Activated CD4-positive, alpha-beta memory T cell treated with anti-CD3 and anti-CD28 coated beads for 36 hours (primary cell): Measurements from ENCODE around the gene NSD1. TPM values are rescaled to one million over a fixed set of nuclear protein-coding genes. Genes with fewer than 3 reads are reported as not detected.
"Not testable (repeated sequence)": the region's sequence is repeated elsewhere in the genome, so short reads cannot be mapped to it uniquely, and the experiment has no call there.

Experiments
- CTCF ChIA-PET: fragments of 350-600 bp; sonication (Branson Sonifier 250); formaldehyde crosslinking; loops from one replicate; lab custom pipeline; 2021; ENCODE audit warnings: antibody characterized with exemption, inconsistent platforms; lab: Charles Lee
- POLR2A ChIA-PET: fragments of 350-600 bp; sonication (Branson Sonifier 250); formaldehyde crosslinking; loops from one replicate; lab custom pipeline; 2021; ENCODE audit warnings: antibody characterized with exemption; lab: Charles Lee
- DNase-seq: peaks from one replicate; pipeline ENCODE4 v3.0.0-alpha.2; 2020
- H3K27ac Mint-ChIP-seq: one replicate; pipeline ENCODE4 v1.8.0; 2021; ENCODE audit warnings: mixed read lengths
- H3K27me3 Mint-ChIP-seq: one replicate; pipeline ENCODE4 v1.8.0; 2021; ENCODE audit warnings: mixed read lengths
- H3K36me3 Mint-ChIP-seq: one replicate; pipeline ENCODE4 v1.8.0; 2021; ENCODE audit warnings: mixed read lengths
- H3K4me1 Mint-ChIP-seq: one replicate; pipeline ENCODE4 v1.8.0; 2021; ENCODE audit warnings: low read depth, mixed read lengths
- H3K4me3 Mint-ChIP-seq: one replicate; pipeline ENCODE4 v1.8.0; 2021; ENCODE audit warnings: mild to moderate bottlenecking, mixed read lengths
- H3K9me3 Mint-ChIP-seq: one replicate; pipeline ENCODE4 v1.8.0; 2021; ENCODE audit warnings: mixed read lengths
- intact Hi-C: fragments of 100-400 bp; cut with micrococcal nuclease; formaldehyde crosslinking; loops from one replicate; pipeline ENCODE4 v1.15.1; 2023
- total RNA-seq, 2 experiments: library from RNA; stranded (reverse); gene quantifications; one replicate each; pipeline ENCODE4 v1.2.3, GENCODE V29; 2021

The NSD1 gene
- total RNA-seq, 2 experiments from 2014 or later: 54.6 to 55.5 TPM

DNA sequence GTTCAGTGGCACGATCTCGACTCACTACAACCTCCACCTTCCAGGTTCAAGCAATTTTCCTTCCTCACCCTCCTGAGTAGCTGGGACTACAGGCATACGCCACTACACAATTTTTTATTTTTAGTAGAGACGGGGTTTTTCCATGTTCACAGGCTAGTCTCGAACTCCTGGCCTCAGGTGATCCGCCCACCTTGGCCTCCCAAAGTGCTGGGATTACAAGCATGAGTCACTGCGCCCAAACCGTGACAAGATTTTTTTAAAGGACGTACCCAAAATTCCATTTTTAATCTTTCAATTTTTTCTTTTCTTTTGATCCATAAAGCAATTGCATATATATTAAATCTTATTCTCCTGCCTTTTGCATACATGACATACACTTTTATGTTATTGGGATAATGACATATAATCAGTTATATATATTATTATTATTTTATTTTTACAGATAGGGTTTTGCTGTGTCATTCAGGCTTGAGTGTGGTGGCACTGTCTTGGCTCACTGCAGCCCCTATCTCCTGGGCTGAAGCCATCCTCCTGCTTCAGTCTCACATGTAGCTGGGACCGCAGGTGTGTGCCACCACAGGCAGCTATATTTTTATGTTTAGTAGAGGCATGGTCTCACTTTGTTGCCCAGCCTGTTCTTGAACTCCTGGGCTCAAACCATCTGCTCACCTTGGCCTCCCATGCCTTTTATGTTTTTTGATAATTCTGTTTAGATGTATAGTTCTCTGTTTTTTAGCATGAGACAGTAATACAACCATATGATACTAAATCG, 98.1 kb downstream of the NSD1 start:
- Mint-ChIP-seq H3K4me1 (peaks cover 9% of the 10 kb centered on the region), H3K4me3 (no peak overlapping the region), H3K9me3 (no peaks in the 10 kb centered on the region), H3K27me3 (no peaks in the 10 kb centered on the region), H3K36me3 (peaks cover 6% of the 10 kb centered on the region), H3K27ac (no peak overlapping the region)
- intact Hi-C loops: no loop called here
- POLR2A ChIA-PET: interaction anchor here (0.6 kb wide), 1 partner anchor 123 kb away, joined by 4 read pairs; no protein-coding TSS in a partner anchor
- CTCF ChIA-PET: no interaction called here
- no peak for DNase-seq

DNA sequence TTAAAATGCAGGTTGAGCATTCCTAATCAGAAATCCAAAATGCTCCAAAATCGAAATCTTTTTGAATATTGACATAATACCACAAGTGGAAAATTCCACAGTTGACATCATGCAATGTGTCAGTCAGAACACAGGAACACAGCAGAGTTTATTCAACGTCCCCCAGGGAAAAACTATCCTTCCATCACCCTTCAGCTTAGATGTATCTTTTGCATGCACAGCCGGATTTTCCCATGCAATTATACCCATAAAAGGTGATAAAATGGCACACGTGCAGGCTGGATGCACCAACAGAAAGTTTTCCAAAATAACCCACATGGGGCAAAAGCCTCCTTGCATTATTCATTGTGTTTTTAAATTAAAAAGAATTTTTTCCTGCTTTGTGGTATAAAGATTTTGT, 98.8 kb downstream of the NSD1 start:
- no peak overlapping the region for H3K4me3 Mint-ChIP-seq
- POLR2A ChIA-PET: no interaction called here
- peaks cover 9% of the 10 kb centered on the region for H3K4me1 Mint-ChIP-seq
- no peak for DNase-seq
- no peaks in the 10 kb centered on the region for H3K9me3 Mint-ChIP-seq
- H3K27ac Mint-ChIP-seq: no peak overlapping the region
- H3K27me3 Mint-ChIP-seq: no peaks in the 10 kb centered on the region
- CTCF ChIA-PET: interaction anchor here (1.7 kb wide), 1 partner anchor 118 kb away, joined by 8 read pairs; no protein-coding TSS in a partner anchor
- intact Hi-C loops: no loop called here
- peaks cover 6% of the 10 kb centered on the region for H3K36me3 Mint-ChIP-seq

DNA sequence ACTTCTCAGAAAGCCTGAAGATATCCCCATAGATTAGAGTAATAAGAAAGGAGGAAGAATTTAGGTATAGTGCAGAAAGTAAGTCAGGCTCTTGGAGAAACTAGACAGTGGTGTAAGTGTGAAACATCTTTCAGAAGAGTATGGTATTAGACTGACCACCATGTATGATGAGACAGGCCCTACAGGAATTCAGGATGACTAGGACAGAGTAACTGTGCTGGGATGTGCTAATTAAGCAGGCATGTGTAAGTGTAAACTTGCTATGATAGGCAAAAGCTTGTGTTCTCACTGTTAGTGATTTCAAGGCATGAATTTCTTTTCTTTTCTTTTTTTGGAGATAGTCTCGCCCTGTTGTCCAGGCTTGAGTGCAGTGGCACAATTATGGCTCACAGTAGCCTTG, 99.2 kb downstream of the NSD1 start:
- intact Hi-C loops: no loop called here
- Mint-ChIP-seq H3K4me3 (no peak overlapping the region), H3K4me1 (peaks cover 9% of the 10 kb centered on the region), H3K36me3 (peaks cover 8% of the 10 kb centered on the region), H3K27ac (no peak overlapping the region), H3K9me3 (no peaks in the 10 kb centered on the region), H3K27me3 (no peaks in the 10 kb centered on the region)
- ChIA-PET POLR2A (no interaction called here), CTCF (interaction anchor here (1.7 kb wide), 1 partner anchor 119 kb away, joined by 8 read pairs; no protein-coding TSS in a partner anchor)
- DNase-seq: no peak

DNA sequence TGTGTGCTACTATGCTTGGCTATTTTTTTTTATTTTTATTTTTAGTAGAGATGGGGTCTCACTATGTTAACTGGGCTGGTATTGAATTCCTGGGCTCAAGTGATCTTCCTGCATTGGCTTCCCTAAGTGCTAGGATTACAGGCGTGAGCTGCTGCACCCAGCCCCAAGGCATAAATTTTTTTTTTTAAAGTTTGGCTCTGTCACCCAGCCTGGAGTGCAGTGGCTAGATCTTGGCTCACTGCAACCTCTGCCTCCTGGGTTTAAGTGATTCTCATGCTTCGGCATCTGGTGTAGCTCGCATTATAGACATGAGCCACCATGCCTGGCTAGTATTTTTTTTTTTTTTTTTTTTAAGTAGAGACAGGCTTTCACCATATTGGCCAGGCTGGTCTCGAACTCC, 99.6 kb downstream of the NSD1 start:
- no peaks in the 10 kb centered on the region for H3K9me3 Mint-ChIP-seq
- CTCF ChIA-PET: interaction anchor here (1.2 to 1.7 kb wide), 2 partner anchors 119 to 121 kb away, joined by 3 to 8 read pairs; no protein-coding TSS in a partner anchor
- H3K36me3 Mint-ChIP-seq: peaks cover 12% of the 10 kb centered on the region
- intact Hi-C loops: no loop called here
- H3K4me3 Mint-ChIP-seq: no peak overlapping the region
- H3K4me1 Mint-ChIP-seq: peaks cover 9% of the 10 kb centered on the region
- POLR2A ChIA-PET: no interaction called here
- H3K27ac Mint-ChIP-seq: no peak overlapping the region
- no peaks in the 10 kb centered on the region for H3K27me3 Mint-ChIP-seq
- no peak for DNase-seq

DNA sequence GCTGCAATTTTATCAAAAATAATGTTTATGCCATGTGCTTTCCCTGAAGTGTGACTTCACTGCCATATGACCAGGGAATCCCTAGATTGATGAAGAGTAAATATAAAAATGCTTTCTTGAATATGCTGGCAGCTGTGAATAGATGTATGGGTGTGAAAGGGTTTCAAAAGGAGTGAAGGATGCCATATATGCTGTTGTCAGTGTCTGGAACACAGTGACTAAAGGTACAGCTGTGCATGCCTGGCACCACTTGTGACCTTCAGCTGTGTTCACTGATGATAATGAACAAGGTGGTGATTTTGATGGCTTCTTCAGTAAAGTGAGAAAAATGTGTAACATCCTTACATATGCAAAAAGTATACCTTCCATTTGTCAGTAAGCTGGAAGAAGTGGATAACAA, 100.2 kb downstream of the NSD1 start:
- intact Hi-C loops: no loop called here
- no peak for DNase-seq
- H3K36me3 Mint-ChIP-seq: peaks cover 18% of the 10 kb centered on the region
- no peaks in the 10 kb centered on the region for H3K27me3 Mint-ChIP-seq
- H3K9me3 Mint-ChIP-seq: no peaks in the 10 kb centered on the region
- no peak overlapping the region for H3K27ac Mint-ChIP-seq
- H3K4me3 Mint-ChIP-seq: no peak overlapping the region
- ChIA-PET POLR2A (no interaction called here), CTCF (interaction anchor here (1.2 to 1.7 kb wide), 3 partner anchors 19 to 122 kb away, joined by 3 to 8 read pairs (median 3); no protein-coding TSS in a partner anchor)
- H3K4me1 Mint-ChIP-seq: peaks cover 9% of the 10 kb centered on the region

DNA sequence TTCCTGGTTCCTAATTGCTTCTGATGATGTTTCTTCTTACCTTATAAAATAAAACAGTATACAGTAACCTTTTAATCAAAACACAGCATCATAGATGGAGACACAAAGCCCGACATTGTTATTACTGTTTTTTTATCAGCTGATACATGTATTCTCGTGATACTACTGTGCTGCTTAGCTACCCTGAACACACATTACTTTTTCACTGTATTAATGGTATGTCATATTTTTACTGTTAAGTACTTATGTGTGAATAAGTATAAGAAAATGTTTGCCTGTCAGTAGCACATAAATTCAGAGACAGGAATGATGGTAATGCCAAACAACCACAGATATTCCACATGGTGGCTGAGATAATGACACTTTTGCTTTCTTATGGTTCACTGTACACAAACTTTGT, 101.3 kb downstream of the NSD1 start:
- Mint-ChIP-seq H3K36me3 (peaks cover 21% of the 10 kb centered on the region), H3K27ac (no peak overlapping the region), H3K4me1 (peaks cover 6% of the 10 kb centered on the region), H3K4me3 (no peak overlapping the region), H3K9me3 (no peaks in the 10 kb centered on the region), H3K27me3 (no peaks in the 10 kb centered on the region)
- intact Hi-C loops: no loop called here
- ChIA-PET CTCF (interaction anchor here (0.7 to 1.2 kb wide), 2 partner anchors 18 to 122 kb away, joined by 3 read pairs; no protein-coding TSS in a partner anchor), POLR2A (no interaction called here)
- no peak for DNase-seq

DNA sequence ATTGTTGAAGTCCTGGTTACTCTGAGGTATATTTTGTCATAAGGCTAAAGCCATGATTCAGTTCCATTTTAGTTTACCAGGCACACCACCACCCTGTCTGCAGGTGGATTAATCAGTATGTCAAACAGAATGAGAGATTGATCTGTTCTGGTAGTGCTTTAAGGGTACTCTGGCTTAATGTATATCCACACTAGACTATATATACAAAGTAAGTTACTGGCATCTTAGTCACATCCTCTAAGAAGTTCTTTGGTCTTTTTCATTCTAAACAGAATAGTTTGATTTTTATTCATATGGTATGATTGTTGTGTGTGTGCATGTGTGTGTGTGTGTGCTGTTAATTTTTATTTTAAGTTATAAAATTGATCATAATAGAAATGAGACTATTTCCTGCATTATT, 108.2 kb downstream of the NSD1 start:
- peak overlapping the region; percentile 18 for H3K27ac Mint-ChIP-seq
- no peaks in the 10 kb centered on the region for H3K4me1 Mint-ChIP-seq
- H3K9me3 Mint-ChIP-seq: no peaks in the 10 kb centered on the region
- H3K4me3 Mint-ChIP-seq: no peak overlapping the region
- H3K36me3 Mint-ChIP-seq: peaks cover 33% of the 10 kb centered on the region
- CTCF ChIA-PET: interaction anchor here (1.5 kb wide), 1 partner anchor 128 kb away, joined by 5 read pairs; no protein-coding TSS in a partner anchor
- intact Hi-C loops: no loop called here
- POLR2A ChIA-PET: no interaction called here
- no peak for DNase-seq
- H3K27me3 Mint-ChIP-seq: no peaks in the 10 kb centered on the region

DNA sequence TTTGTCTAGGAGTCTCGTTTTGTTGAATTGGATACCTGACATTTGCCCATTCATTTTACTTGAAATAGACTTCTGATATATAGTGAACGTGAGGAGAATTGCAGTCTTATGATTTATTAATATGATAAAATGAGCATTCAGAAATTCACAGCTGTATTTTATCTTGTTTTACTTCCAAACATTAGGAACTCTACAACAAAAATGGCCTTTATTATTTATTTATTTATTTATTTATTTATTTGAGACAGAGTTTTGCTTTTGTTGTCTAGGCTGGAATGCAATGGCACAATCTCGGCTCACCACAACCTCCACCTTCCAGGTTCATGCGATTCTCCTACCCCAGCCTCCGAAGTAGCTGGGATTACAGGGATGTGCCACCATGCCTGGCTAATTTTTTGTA, 108.7 kb downstream of the NSD1 start:
- no peak overlapping the region for H3K4me3 Mint-ChIP-seq
- H3K4me1 Mint-ChIP-seq: no peaks in the 10 kb centered on the region
- H3K27ac Mint-ChIP-seq: no peak overlapping the region
- intact Hi-C loops: no loop called here
- ChIA-PET POLR2A (no interaction called here), CTCF (interaction anchor here (1.5 kb wide), 1 partner anchor 129 kb away, joined by 5 read pairs; no protein-coding TSS in a partner anchor)
- H3K27me3 Mint-ChIP-seq: no peaks in the 10 kb centered on the region
- no peaks in the 10 kb centered on the region for H3K9me3 Mint-ChIP-seq
- DNase-seq: no peak
- H3K36me3 Mint-ChIP-seq: peaks cover 37% of the 10 kb centered on the region

DNA sequence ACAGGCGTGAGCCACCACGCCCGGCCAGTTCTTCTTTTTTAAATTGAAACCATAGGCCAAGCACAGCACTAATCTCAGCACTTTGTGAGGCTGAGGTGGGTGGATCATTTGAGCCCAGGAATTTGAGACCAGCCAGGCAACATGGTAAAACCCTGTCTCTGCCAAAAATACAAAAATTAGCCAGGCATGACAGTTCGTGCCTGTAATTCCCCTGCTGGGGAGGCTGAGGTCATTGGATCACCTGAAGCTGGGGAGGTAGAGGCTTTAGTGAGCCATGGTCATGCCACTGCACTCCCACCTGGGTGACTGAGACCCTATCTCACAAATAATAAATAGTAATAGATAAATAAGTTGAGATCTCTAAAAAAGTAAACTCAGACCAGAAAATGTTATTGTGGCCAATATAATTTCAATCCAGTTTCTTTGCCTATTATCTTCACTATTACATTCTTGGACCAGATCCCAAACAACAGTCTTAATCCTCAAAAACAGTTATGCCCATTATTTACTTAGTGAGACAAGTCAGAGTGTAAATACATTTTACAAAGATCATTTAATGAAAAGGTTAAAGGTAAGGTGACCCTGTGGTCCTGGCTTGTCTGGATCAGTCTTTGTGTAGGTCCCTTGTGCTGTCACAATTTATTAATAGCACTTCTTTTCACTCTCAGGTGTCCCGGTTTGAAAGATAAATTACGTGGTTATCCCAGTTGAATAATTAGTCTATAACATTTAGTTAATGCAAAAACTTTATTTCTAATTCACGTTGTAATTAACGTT, 116.4 kb downstream of the NSD1 start:
- H3K9me3 Mint-ChIP-seq: no peaks in the 10 kb centered on the region
- POLR2A ChIA-PET: no interaction called here
- no peak overlapping the region for H3K27ac Mint-ChIP-seq
- CTCF ChIA-PET: interaction anchor here (2.4 kb wide), 1 partner anchor 136 kb away, joined by 7 read pairs; no protein-coding TSS in a partner anchor
- intact Hi-C loops: no loop called here
- H3K4me1 Mint-ChIP-seq: no peaks in the 10 kb centered on the region
- DNase-seq: no peak
- peaks cover 40% of the 10 kb centered on the region for H3K36me3 Mint-ChIP-seq
- no peak overlapping the region for H3K4me3 Mint-ChIP-seq
- H3K27me3 Mint-ChIP-seq: no peaks in the 10 kb centered on the region

DNA sequence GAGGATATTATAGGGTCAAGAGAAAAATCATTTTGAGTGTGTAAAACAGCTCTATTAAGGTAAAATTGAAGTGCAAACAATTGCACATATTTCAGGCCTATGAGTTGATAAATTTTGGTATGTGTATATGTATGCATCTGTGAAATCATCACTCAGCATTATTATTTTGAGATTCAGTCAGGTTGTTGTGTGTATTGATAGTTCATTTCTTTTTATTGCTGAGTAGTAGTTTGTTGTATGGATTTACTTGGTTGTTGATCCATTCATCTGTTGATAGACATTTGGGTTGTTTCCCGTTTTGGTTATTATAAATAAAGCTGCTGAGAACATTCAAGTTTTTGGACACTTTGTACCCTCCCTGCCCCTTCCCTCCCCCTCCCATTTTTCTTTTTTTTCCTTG, 119.7 kb downstream of the NSD1 start:
- H3K27me3 Mint-ChIP-seq: no peaks in the 10 kb centered on the region
- CTCF ChIA-PET: interaction anchor here (1.1 kb wide), 1 partner anchor 19 kb away, joined by 3 read pairs; no protein-coding TSS in a partner anchor
- H3K4me1 Mint-ChIP-seq: peaks cover 1% of the 10 kb centered on the region
- peaks cover 34% of the 10 kb centered on the region for H3K36me3 Mint-ChIP-seq
- DNase-seq: no peak
- H3K27ac Mint-ChIP-seq: no peak overlapping the region
- H3K4me3 Mint-ChIP-seq: no peak overlapping the region
- no peaks in the 10 kb centered on the region for H3K9me3 Mint-ChIP-seq
- intact Hi-C loops: no loop called here
- POLR2A ChIA-PET: no interaction called here

DNA sequence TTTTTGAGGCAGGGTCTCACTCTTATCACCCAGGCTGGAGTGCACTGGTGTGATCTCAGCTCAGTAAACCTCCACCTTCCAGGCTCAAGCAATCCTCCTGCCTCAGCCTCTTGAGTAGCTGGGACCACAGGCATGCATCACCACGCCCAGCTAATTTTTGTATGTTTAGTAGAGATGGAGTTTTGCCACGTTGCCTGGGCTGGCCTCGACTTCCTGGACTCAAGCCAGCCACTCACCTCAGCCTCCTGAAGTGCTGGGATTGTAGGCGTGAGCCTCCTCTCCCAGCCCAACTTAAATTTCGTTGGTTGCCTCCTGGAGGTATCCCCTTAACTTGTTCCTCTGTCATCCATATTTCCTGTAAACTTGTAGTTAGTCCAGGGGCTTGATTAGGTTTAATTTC, 122.7 kb downstream of the NSD1 start:
- no peaks in the 10 kb centered on the region for H3K9me3 Mint-ChIP-seq
- H3K4me3 Mint-ChIP-seq: no peak overlapping the region
- intact Hi-C loops: no loop called here
- peaks cover 1% of the 10 kb centered on the region for H3K4me1 Mint-ChIP-seq
- ChIA-PET POLR2A (no interaction called here), CTCF (no interaction called here)
- H3K27ac Mint-ChIP-seq: no peak overlapping the region
- no peaks in the 10 kb centered on the region for H3K27me3 Mint-ChIP-seq
- DNase-seq: no peak
- peaks cover 42% of the 10 kb centered on the region for H3K36me3 Mint-ChIP-seq

DNA sequence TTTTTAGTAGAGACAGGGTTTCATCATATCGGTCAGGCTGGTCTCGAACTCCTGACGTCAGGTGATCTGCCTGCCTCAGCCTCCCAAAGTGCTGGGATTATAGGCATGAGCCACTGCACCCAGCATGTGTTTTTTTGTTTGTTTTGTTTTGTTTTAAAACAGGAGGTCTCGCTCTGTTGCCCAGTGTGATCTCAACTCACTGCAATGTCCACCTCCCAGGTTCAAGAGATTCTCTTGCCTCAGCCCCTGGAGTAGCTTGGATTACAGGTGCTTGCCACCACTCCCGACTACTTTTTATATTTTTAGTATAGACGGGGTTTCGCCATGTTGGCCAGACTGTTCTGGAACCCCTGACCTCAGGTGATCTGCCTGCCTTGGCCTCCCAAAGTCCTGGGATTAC, 125.1 kb downstream of the NSD1 start:
- DNase-seq, H3K9me3 Mint-ChIP-seq, H3K27me3 Mint-ChIP-seq, H3K4me1 Mint-ChIP-seq, intact Hi-C loops, POLR2A ChIA-PET, H3K27ac Mint-ChIP-seq, H3K4me3 Mint-ChIP-seq: not testable (repeated sequence)
- CTCF ChIA-PET: interaction anchor here (1.6 kb wide), 1 partner anchor 145 kb away, joined by 4 read pairs; no protein-coding TSS in a partner anchor
- peaks cover 47% of the 10 kb centered on the region for H3K36me3 Mint-ChIP-seq
